Naive thymus-derived CD4-positive, alpha-beta T cell (primary cell): Measurements from ENCODE around the gene NFILZ. TPM values are rescaled to one million over a fixed set of nuclear protein-coding genes. Genes with fewer than 3 reads are reported as not detected.

Experiments used
- ATAC-seq: fragments of 150-1000 bp; cut with Tn5 transposase; 2 replicates; pipeline ENCODE4 v1.10.0; 2021; ENCODE audit warnings: mild to moderate bottlenecking, moderate library complexity
- CTCF ChIA-PET: fragments of 350-600 bp; sonication (Branson Sonifier 250); formaldehyde crosslinking; loops from one replicate; lab custom pipeline; 2021; ENCODE audit warnings: antibody characterized with exemption; lab: Charles Lee
- POLR2A ChIA-PET: fragments of 350-600 bp; sonication (Branson Sonifier 250); formaldehyde crosslinking; loops from one replicate; lab custom pipeline; 2021; ENCODE audit warnings: antibody characterized with exemption, inconsistent platforms; lab: Charles Lee
- DNase-seq, 9 donors: peaks; one replicate each; pipeline versions ENCODE4 v3.0.0 to v3.0.0-alpha.2; 2020 to 2022; ENCODE audit warnings: mixed read lengths in 1 of 9
- H3K27ac ChIP-seq: one replicate; pipeline ENCODE4 v1.7.0; 2013; ENCODE audit warnings: mild to moderate bottlenecking, low read depth, low read length, moderate library complexity
- H3K27me3 ChIP-seq, 2 donors: one replicate each; pipeline ENCODE4 v1.7.0; 2013; ENCODE audit warnings: low read length in 2 of 2, mild to moderate bottlenecking in 2 of 2, moderate library complexity in 2 of 2; ENCODE audit not compliant: control insufficient read depth in 2 of 2, insufficient read depth in 2 of 2
- H3K36me3 ChIP-seq, 3 experiments: 1 replicate in 2 of 3; 2 replicates in 1 of 3; pipeline ENCODE4 v1.7.0; 2013; ENCODE audit warnings: low read length in 3 of 3, mild to moderate bottlenecking in 3 of 3, moderate library complexity in 1 of 3; ENCODE audit not compliant: insufficient read depth in 3 of 3, control insufficient read depth in 2 of 3
- H3K4me1 ChIP-seq, 2 donors: one replicate each; pipeline ENCODE4 v1.7.0; 2013; ENCODE audit warnings: low read length in 2 of 2, mild to moderate bottlenecking in 2 of 2, moderate library complexity in 1 of 2; ENCODE audit not compliant: control insufficient read depth in 2 of 2, insufficient read depth in 2 of 2
- H3K4me3 ChIP-seq: 2 replicates; pipeline ENCODE4 v1.7.0; 2013; ENCODE audit warnings: mild to moderate bottlenecking, low read length
- H3K9me3 ChIP-seq, 3 experiments: 1 replicate in 2 of 3; 2 replicates in 1 of 3; pipeline ENCODE4 v1.7.0; 2013; ENCODE audit warnings: low read length in 3 of 3; ENCODE audit not compliant: control insufficient read depth in 2 of 3
- H3K27ac Mint-ChIP-seq, 9 donors: one replicate each; pipeline ENCODE4 v1.8.0; 2020 to 2022; ENCODE audit warnings: mixed read lengths in 9 of 9, mild to moderate bottlenecking in 8 of 9, moderate library complexity in 5 of 9, inconsistent platforms in 2 of 9
- H3K27me3 Mint-ChIP-seq, 5 donors: one replicate each; pipeline ENCODE4 v1.8.0; 2021 to 2022; ENCODE audit warnings: mixed read lengths in 5 of 5, mild to moderate bottlenecking in 1 of 5
- H3K36me3 Mint-ChIP-seq, 5 donors: one replicate each; pipeline ENCODE4 v1.8.0; 2020 to 2022; ENCODE audit warnings: mixed read lengths in 5 of 5, mild to moderate bottlenecking in 3 of 5, inconsistent platforms in 1 of 5
- H3K4me1 Mint-ChIP-seq, 7 donors: one replicate each; pipeline ENCODE4 v1.8.0; 2020 to 2022; ENCODE audit warnings: mixed read lengths in 7 of 7, mild to moderate bottlenecking in 3 of 7, inconsistent platforms in 1 of 7
- H3K4me3 Mint-ChIP-seq, 10 donors: one replicate each; pipeline ENCODE4 v1.8.0; 2020 to 2022; ENCODE audit warnings: mild to moderate bottlenecking in 10 of 10, mixed read lengths in 10 of 10, moderate library complexity in 6 of 10, inconsistent platforms in 2 of 10
- H3K9me3 Mint-ChIP-seq, 11 donors: one replicate each; pipeline ENCODE4 v1.8.0; 2020 to 2022; ENCODE audit warnings: mixed read lengths in 11 of 11, mild to moderate bottlenecking in 4 of 11, inconsistent platforms in 1 of 11, moderate library complexity in 1 of 11
- intact Hi-C, 2 donors: fragments of 100-400 bp; cut with micrococcal nuclease; formaldehyde crosslinking; loops; one replicate each; pipeline ENCODE4 v1.15.1; 2023
- polyA plus RNA-seq, 2 donors: library from polyadenylated mRNA; unstranded; fragments of 300-500 nt; fragmentation: Illumina TruSeq; gene quantifications; one replicate each; pipeline ENCODE4 v1.2.3, GENCODE V29; 2021
- total RNA-seq, 6 experiments: library from RNA in 5 of 6; stranded (reverse) in 5 of 6; gene quantifications; 1 replicate in 5 of 6; 2 replicates in 1 of 6; pipeline ENCODE4 v1.2.3 and lab custom pipeline; 2021 to 2026

The NFILZ gene
- total and polyA plus RNA-seq, 7 experiments from 2014 or later: not detected

- CTCF ChIA-PET: interaction anchor here (0.7 to 1.1 kb wide), 2 partner anchors 21 to 22 kb away, joined by 5 to 11 read pairs; no protein-coding TSS in a partner anchor
- H3K27me3 Mint-ChIP-seq: peaks cover 0 to 29% (median 0%) of the 10 kb centered on the region in 5 donors
Measured at GRCh38 chr19:8592231-8593009, 38.0 kb upstream of the NFILZ start.

GRCh38 chr19:8593931-8594330, 36.5 kb upstream of the NFILZ start:
- peak overlapping the region in 2 of 9 donors; percentile 15 to 21 for H3K27ac Mint-ChIP-seq
- ChIA-PET POLR2A (interaction anchor here (1.0 to 1.4 kb wide), 4 partner anchors 11 to 28 kb away, joined by 3 read pairs; no protein-coding TSS in a partner anchor), CTCF (interaction anchor here (0.7 to 1.8 kb wide), 2 partner anchors 14 to 63 kb away, joined by 3 to 7 read pairs; no protein-coding TSS in a partner anchor)
- intact Hi-C loops: loop anchor here in 1 of 2 donors (5.0 kb wide), 3 partner anchors 202 to 252 kb away; partner anchors contain the start of genes KANK3, MBD3L1, RAB11B and ZNF558
- Histone ChIP-seq H3K36me3 (peaks cover 0 to 28% (median 2%) of the 10 kb centered on the region in 3 experiments), H3K4me1 (peaks cover 5 to 15% of the 10 kb centered on the region in 2 donors), H3K27ac (no peak overlapping the region), H3K4me3 (no peak overlapping the region), H3K9me3 (peaks cover 0 to 6% (median 6%) of the 10 kb centered on the region in 3 experiments), H3K27me3 (no peaks in the 10 kb centered on the region)
- H3K27me3 Mint-ChIP-seq: peaks cover 0 to 29% (median 0%) of the 10 kb centered on the region in 5 donors
- H3K9me3 Mint-ChIP-seq: peaks cover 0 to 24% (median 0%) of the 10 kb centered on the region in 11 donors
- ATAC-seq (no peak), DNase-seq (no peak)
- H3K4me1 Mint-ChIP-seq: peaks cover 6 to 37% (median 29%) of the 10 kb centered on the region in 7 donors
- H3K36me3 Mint-ChIP-seq: peaks cover 7 to 28% (median 15%) of the 10 kb centered on the region in 5 donors
- peak overlapping the region in 9 of 10 donors; percentile 23 to 95 (median 57) for H3K4me3 Mint-ChIP-seq

More at GRCh38 chr19:8592231-8593009, 38.0 kb upstream of the NFILZ start:
- H3K27ac Mint-ChIP-seq: peak overlapping the region; percentile 17 to 89 (median 76)
- POLR2A ChIA-PET: interaction anchor here (0.9 to 1.4 kb wide), 4 partner anchors 14 to 178 kb away, joined by 3 to 5 read pairs (median 3); no protein-coding TSS in a partner anchor
- peaks cover 6 to 37% (median 29%) of the 10 kb centered on the region in 7 donors for H3K4me1 Mint-ChIP-seq
- peak; percentile 80 to 98 (median 96) for DNase-seq
- Histone ChIP-seq H3K9me3 (peaks cover 0 to 6% (median 6%) of the 10 kb centered on the region in 3 experiments), H3K27me3 (no peaks in the 10 kb centered on the region), H3K4me3 (peak overlapping the region; percentile 81), H3K4me1 (peaks cover 5 to 15% of the 10 kb centered on the region in 2 donors), H3K36me3 (peaks cover 0 to 24% (median 0%) of the 10 kb centered on the region in 3 experiments), H3K27ac (peak overlapping the region; percentile 63)
- peak overlapping the region; percentile 81 to 95 (median 88) for H3K4me3 Mint-ChIP-seq
- peaks cover 0 to 17% (median 0%) of the 10 kb centered on the region in 11 donors for H3K9me3 Mint-ChIP-seq
- peak; percentile 93 for ATAC-seq
- H3K36me3 Mint-ChIP-seq: peaks cover 5 to 19% (median 13%) of the 10 kb centered on the region in 5 donors
- intact Hi-C loops: loop anchor here in 1 of 2 donors (1.0 to 5.0 kb wide), 6 partner anchors 12 to 250 kb away; partner anchors contain the start of genes ADAMTS10, HNRNPM, KANK3 and MBD3L1

GRCh38 chr19:8595651-8596050, 34.8 kb upstream of the NFILZ start:
- Histone ChIP-seq H3K4me1 (peaks cover 5 to 15% of the 10 kb centered on the region in 2 donors), H3K27ac (no peak overlapping the region), H3K27me3 (no peaks in the 10 kb centered on the region), H3K36me3 (peaks cover 0 to 36% (median 2%) of the 10 kb centered on the region in 3 experiments), H3K9me3 (peaks cover 0 to 6% (median 6%) of the 10 kb centered on the region in 3 experiments), H3K4me3 (no peak overlapping the region)
- peaks cover 0 to 26% (median 0%) of the 10 kb centered on the region in 11 donors for H3K9me3 Mint-ChIP-seq
- no peak overlapping the region for H3K27ac Mint-ChIP-seq
- intact Hi-C loops: no loop called here
- H3K27me3 Mint-ChIP-seq: peaks cover 0 to 23% (median 0%) of the 10 kb centered on the region in 5 donors
- CTCF ChIA-PET: interaction anchor here (1.2 kb wide), 1 partner anchor 18 kb away, joined by 4 read pairs; no protein-coding TSS in a partner anchor
- no peak for ATAC-seq
- POLR2A ChIA-PET: no interaction called here
- no peak overlapping the region for H3K4me3 Mint-ChIP-seq
- H3K36me3 Mint-ChIP-seq: peaks cover 7 to 40% (median 21%) of the 10 kb centered on the region in 5 donors
- no peak for DNase-seq
- peaks cover 6 to 37% (median 29%) of the 10 kb centered on the region in 7 donors for H3K4me1 Mint-ChIP-seq

GRCh38 chr19:8596168-8596567, 34.3 kb upstream of the NFILZ start:
- Mint-ChIP-seq H3K4me1 (peaks cover 6 to 37% (median 29%) of the 10 kb centered on the region in 7 donors), H3K27ac (no peak overlapping the region), H3K27me3 (peaks cover 0 to 17% (median 0%) of the 10 kb centered on the region in 5 donors), H3K4me3 (no peak overlapping the region), H3K36me3 (peaks cover 7 to 40% (median 21%) of the 10 kb centered on the region in 5 donors), H3K9me3 (peaks cover 0 to 26% (median 0%) of the 10 kb centered on the region in 11 donors)
- Histone ChIP-seq H3K4me3 (no peak overlapping the region), H3K4me1 (peaks cover 5 to 15% of the 10 kb centered on the region in 2 donors), H3K27me3 (no peaks in the 10 kb centered on the region), H3K36me3 (peaks cover 0 to 41% (median 2%) of the 10 kb centered on the region in 3 experiments), H3K9me3 (peaks cover 0 to 6% (median 6%) of the 10 kb centered on the region in 3 experiments), H3K27ac (no peak overlapping the region)
- ATAC-seq: no peak
- ChIA-PET CTCF (interaction anchor here (1.2 kb wide), 1 partner anchor 18 kb away, joined by 4 read pairs; no protein-coding TSS in a partner anchor), POLR2A (no interaction called here)
- no peak for DNase-seq
- intact Hi-C loops: no loop called here

GRCh38 chr19:8600064-8600463, 30.4 kb upstream of the NFILZ start:
- H3K36me3 Mint-ChIP-seq: peaks cover 0 to 60% (median 26%) of the 10 kb centered on the region in 5 donors
- H3K4me1 Mint-ChIP-seq: peaks cover 0 to 3% (median 0%) of the 10 kb centered on the region in 7 donors
- peak overlapping the region in 1 of 9 donors; percentile 25 for H3K27ac Mint-ChIP-seq
- ChIA-PET POLR2A (no interaction called here), CTCF (no interaction called here)
- ATAC-seq (no peak), DNase-seq (no peak)
- Histone ChIP-seq H3K36me3 (peaks cover 0 to 68% (median 2%) of the 10 kb centered on the region in 3 experiments), H3K4me3 (no peak overlapping the region), H3K4me1 (no peaks in the 10 kb centered on the region), H3K9me3 (peaks cover 0 to 4% (median 0%) of the 10 kb centered on the region in 3 experiments), H3K27me3 (no peaks in the 10 kb centered on the region), H3K27ac (no peak overlapping the region)
- intact Hi-C loops: no loop called here
- H3K27me3 Mint-ChIP-seq: no peaks in the 10 kb centered on the region
- H3K4me3 Mint-ChIP-seq: no peak overlapping the region
- H3K9me3 Mint-ChIP-seq: peaks cover 0 to 12% (median 0%) of the 10 kb centered on the region in 11 donors

GRCh38 chr19:8600816-8601215, 29.6 kb upstream of the NFILZ start:
- H3K27me3 Mint-ChIP-seq: no peaks in the 10 kb centered on the region
- Histone ChIP-seq H3K36me3 (peaks cover 0 to 70% (median 2%) of the 10 kb centered on the region in 3 experiments), H3K27me3 (no peaks in the 10 kb centered on the region), H3K4me1 (no peaks in the 10 kb centered on the region), H3K27ac (no peak overlapping the region), H3K9me3 (peaks cover 0 to 8% (median 0%) of the 10 kb centered on the region in 3 experiments), H3K4me3 (no peak overlapping the region)
- DNase-seq (no peak), ATAC-seq (no peak)
- peaks cover 0 to under 1% (median 0%) of the 10 kb centered on the region in 7 donors for H3K4me1 Mint-ChIP-seq
- POLR2A ChIA-PET: no interaction called here
- intact Hi-C loops: no loop called here
- no peak overlapping the region for H3K27ac Mint-ChIP-seq
- H3K4me3 Mint-ChIP-seq: no peak overlapping the region
- CTCF ChIA-PET: no interaction called here
- peaks cover 0 to 61% (median 26%) of the 10 kb centered on the region in 5 donors for H3K36me3 Mint-ChIP-seq
- H3K9me3 Mint-ChIP-seq: peaks cover 0 to 12% (median 0%) of the 10 kb centered on the region in 11 donors
